Left hindlimb (tissue), 1 donor: ENCODE measurements around the gene CCDC167.

ENCODE experiments used
- DNase-seq: peaks from one replicate; pipeline ENCODE4 v3.0.0-alpha.2; 2018

The CCDC167 gene

DNA sequence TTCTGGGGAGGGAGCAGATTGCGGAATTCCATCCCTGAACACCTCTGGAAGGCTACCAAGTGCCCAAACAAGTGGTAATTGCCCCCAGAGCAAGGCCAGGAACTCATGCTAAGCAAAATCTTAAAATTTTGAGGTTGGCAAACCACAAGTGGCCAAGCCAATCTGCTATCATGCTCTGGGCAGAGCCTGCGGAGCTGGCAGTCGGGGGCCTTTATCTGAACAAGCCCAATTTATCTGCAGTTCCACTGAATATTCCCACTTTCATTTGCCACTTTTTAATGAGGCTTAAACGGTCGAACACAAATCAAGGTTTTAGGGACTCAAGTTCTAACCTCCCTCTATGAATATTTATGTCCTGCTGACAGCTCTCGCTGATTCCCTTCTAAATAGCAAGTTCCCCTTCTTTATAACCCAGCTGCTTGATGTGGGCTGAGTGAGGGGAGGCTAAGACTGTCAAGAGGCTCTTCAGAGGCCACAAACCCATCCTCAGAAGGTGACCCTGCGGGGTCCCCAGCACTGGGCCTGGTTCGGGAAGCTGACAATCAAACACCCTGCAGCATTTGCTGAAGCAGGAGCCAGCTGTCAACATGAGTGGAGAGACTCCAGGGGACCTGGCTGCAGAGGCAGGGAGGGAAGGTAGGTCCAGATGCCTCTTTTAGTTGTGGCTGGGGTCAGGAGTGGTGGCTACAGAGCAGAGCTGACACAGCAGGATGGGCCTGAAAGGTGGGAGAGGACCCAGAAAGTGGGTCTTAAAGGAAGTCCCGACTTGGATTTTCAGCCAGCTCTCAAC lies 11.9 kb downstream of the CCDC167 start:
- DNase-seq, result no peak

DNA sequence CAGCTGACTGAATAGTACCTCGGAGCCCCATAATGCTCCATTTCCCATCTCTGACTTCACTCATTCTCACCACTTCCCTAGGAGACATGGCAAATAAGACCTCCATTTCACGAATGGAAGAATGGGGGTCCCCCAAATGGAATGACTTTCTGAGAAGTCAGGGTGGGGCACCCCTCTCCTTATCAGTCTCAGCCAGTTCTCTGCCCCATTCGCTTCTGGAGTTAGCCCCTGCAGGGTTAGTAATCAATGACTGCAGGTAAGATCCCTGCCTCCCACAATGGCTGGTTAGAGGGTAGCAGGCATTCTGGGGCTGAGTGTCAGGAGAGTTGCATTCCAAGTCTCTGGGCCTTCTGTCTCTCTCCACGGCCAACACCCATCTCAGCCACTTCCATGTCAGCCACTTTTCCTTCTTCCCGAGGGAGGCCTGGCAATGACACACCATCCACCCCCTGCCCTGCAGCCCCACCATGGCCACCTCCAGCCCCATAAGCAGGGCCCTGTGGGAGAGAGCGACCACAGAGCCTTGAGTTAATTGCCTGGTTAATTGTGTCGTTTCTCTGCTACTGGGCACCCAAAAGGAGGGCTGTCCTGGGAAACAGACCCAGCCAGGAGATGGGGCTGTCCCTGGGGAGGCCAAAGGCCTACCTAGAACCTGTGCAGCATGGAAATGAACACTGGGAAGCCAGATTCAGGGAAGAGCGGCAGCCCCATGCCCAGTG lies 13.4 kb downstream of the CCDC167 start:
- DNase-seq, result no peak

DNA sequence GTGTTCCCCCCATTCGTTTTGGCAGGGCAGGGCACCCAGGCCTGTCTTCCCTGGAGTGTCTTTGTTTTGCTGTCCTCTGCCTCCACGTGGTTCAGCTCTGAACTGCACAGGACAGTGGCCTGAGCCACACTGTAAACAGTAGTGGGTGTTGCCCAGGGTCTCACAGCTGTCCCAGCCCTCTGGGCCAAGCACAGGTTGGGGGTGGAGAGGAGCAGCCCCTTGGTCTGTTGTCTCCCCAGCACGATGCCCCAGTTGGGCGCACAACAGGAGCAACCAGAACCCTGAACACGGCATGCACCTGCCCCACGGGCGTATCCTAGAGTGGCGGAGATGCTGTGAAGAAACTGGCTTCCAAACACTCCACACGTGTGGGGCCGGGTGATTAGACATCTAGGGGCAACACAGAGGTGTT lies 14.4 kb downstream of the CCDC167 start:
- no peak for DNase-seq

DNA sequence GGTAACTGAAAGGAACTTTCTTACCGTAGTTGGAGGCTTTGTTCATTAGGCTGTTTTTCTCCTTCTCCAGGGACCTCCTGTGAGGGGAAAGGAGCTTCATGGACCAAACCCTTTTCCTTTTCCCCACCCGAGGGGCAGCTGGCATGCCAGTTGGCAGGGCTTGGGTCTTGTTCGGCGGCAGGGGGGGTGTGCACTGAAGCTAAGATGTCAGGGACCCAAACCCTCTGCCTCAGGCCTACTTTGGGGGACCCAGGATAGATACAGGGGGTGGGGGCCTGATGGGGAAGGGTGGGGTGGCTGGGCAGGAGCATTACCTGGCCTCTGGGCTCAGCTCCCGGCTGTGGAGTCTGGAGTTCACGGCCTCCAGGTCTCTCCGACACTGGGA lies 14.9 kb downstream of the CCDC167 start:
- no peak for DNase-seq

DNA sequence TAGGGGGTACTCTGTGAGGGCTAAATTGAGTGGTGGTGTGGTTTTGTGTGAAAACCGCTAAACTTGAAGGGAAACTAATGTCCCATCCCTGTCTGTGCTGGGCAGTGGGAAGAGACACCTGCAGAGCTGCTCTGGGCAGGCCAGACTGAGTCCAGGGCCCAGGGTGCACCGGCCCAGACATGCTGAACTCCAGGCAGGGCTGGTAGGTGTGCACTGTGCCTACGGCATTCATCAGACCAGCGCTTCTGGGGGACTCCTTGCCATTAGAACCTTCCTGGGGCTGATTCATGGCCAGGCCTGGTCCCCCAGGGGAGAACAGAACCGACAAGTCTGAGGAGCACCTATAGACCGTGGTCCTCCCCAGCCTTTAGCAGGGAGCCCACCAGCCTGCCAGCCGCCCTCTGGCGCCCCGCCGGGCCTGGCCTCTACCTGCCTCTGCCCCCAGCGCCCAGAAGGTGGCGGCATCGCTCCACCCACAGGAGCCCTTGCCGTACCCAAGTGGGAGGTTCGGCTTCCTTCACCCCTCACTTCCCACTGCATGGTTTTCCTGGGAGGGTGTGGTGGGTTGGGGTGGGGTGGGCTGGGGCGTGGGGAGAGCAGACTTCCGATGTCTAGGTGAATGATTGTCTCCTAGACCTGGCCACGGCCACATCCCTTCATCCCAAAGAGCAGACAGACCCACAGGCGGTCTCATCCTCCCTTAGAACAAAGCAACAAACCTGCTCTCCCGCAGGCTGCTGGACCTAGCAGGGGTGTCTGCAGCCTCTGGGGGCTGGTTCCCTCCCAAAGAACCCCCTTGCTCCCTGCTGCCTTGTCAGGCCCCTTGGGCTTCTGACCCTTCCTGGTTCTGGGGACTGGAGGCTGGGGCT lies 15.5 kb downstream of the CCDC167 start:
- peak; percentile 71 for DNase-seq

DNA sequence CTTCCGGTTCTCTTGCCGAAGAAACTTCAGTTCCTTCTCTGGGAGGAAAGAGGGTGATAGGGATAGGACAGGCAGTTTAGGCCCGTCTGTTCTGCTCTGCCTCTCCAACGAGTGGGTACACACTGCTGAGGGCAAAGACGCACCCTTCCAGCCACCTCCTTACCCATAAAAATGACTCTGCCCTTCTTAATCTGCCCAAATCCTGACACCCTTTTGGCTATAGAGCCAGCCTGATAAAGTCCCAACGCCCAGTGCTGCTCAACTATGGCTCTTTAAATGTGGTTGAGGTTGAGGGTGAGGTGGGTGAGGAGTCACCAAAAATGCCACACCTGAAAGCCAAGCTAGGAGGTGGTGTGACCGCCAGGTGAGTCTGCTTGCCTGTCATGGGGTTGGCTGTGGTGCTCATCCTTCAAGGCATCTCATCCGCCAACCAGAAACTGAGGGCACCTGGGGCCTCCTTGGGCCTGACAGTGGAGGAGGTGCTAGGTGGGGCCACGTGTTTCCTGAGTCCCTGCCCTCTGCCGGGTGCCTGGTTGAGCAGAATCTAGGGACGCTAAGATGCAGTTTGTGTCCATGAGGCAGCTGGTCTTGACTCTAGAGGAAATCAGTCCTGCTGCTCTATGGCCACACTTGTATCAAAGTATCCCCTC lies 16.3 kb downstream of the CCDC167 start:
- no peak for DNase-seq

DNA sequence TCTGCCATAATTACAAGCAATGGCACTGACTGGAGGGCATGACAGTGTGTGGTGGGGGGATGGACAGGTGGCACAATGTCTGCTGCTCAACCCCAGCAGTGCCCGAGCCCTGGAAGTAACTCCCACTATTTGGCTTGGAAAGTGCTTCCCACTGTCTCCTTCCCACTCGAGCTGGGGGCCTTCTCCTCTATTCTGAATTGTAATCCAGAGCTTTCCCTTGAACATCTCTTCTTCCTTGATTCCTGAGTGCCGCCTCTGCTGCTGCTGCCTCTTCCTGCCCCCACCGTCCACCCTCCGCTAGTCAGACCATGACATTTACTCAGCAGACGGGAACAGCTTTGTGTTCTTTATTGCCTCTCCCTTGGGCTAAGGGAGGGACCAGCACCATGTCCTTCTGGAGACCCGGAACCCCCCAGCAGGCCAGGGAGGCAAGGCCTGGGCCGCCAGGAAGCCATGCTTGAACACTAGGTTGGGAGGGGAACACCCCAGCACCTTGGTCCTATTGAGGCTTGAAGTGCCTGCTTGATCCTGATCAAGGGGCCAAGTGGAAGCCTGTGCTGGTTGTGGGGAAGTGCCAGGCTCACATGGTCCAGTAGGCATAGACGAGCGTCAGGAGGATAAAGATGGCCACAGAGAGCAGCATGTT lies 17.0 kb downstream of the CCDC167 start:
- no peak for DNase-seq

DNA sequence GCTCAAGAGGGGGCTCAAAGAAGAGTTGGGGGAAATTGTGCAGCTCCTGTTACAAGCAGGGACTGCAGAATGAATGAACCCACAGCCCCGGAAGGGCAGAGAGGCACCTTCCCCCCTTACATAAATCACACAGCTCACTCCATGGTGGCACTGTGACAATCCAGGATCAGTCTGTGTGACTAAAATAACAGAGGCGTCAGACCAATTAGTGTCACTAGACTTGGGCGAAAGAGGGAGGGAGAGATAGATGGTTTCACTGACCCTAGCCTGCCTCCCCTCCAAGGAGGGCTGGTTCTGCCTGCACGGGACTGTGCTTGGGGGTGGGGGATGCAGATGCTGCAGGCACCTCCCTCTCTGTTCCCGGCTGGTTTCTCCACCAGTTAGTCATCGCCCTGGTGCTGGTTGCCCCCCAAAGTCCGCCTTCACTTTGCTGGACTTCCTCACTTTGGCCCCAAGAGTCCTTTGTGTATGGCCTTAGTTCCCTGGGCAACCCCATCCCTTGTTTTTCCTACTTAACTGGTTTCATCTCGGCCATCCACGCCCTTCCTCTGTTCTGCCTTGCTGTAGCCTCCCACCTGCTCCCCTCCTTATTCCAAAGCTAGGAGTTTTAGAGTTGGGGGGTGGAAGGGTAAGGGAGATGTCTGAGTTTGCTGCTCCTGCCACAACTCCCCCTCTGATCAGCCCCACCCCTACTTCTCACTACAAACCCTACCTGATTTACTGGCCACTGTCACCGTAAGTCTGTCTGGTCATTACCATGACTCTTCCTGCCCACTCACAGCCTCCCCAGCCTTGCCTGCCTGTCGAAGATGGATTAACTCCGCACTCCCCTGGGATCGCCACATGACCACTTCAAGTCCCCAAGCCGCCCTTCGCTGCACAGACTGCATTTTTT lies 17.7 kb downstream of the CCDC167 start:
- DNase-seq, result no peak

DNA sequence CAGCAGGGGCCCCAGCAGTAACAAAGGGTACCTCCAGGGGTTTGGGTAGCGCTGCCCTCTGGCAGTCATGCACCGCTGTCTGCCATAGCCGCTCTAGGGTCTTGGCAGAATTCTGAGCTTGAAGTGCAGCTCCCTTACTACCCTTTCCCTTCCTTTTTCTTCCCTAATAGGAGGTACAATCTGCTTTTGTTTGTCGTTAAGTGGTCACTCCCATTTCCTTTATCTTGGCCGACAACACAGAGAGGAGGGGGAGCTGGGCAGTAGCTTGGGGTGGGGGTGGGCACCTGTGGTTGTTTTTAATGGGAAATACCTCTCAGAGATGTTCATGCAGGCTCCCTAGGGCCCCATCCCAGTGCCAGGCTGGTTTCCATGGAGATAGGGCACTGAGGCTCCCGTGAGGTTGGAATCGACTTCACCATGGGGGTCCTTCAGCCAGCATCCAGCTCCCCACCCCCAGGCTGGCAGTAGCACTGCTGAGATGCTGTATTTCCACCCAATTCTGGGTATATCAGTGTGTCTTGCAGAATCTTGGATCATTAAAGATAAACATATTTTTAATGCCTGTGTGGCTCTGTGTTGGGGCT lies 18.6 kb downstream of the CCDC167 start:
- DNase-seq, result no peak

DNA sequence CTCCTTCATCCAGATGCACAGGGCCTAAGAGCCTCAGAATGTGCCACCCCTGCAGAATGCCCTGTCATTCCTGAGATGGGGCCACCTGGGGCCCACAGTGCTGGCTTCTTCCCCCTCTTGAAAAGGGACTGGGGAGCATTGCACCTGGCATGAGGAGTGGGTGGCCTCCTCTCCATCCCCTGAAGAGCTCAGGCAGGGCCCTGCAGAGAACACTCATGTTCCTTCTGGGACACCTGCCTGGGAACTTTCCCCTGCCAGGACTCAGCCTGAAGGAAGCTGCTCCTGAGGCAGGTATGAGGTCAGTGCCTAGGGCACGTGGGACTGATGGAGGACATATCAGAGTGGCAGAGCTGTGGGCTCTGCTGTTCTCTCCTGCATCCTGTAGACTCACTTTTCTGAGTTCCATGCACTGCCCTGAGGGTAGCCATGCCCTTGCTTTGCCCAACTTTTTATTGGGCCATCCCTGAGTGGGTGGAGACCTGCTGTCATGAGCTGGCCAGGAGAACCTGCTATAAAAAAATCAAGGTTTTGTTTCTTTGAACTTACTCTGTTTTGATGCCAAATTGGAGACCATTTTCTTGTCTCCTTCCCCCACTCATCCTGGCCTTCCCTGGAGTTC lies 19.5 kb downstream of the CCDC167 start:
- DNase-seq, result no peak

DNA sequence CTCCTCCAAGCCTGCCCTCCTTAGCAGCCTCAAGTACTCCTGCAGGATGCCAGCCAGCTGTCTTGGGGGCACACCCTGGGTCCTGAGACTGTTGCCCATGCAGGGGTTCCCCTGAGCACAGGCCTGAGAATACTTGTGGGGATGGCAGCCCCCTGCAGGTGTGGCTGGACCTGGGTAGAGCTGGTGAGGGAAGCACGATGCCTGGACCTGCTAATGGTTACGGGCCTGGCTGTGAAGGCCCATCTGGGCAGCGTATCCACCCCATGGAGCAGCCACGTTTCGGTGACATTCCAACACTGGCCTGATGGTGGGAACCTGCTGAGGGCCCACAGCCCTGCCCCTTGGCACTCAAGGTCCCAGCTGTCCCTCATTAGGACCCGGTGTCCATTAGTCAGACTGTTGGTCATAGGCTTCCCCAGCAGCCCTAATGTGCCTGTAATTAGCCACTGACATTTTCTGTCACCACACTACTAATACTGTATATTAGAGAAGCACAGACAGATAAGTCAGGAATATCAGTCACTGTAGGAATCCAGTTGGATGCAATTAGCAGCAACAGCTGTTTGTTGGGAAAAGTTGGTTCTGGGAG lies 20.3 kb downstream of the CCDC167 start:
- DNase-seq, result no peak

DNA sequence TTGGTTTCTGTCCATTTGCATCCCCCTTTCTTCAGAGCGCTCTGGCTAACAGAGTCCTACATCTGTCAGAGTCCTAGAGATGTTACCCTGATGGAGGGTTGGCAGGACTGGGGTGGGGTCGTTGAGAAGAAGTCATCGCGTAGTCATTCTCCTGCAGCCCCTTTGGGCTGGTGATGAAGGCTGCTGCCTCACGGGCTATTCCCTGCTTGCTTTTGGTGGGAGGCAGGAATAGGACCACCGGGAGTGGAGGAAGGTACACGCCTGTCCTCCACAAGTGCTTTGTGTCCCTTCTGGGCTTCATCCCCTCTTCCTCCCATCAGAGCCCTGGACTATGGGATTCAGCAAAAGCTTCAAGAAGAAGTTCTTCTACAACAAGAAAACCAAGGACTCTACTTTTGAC lies 20.9 kb downstream of the CCDC167 start:
- no peak for DNase-seq

DNA sequence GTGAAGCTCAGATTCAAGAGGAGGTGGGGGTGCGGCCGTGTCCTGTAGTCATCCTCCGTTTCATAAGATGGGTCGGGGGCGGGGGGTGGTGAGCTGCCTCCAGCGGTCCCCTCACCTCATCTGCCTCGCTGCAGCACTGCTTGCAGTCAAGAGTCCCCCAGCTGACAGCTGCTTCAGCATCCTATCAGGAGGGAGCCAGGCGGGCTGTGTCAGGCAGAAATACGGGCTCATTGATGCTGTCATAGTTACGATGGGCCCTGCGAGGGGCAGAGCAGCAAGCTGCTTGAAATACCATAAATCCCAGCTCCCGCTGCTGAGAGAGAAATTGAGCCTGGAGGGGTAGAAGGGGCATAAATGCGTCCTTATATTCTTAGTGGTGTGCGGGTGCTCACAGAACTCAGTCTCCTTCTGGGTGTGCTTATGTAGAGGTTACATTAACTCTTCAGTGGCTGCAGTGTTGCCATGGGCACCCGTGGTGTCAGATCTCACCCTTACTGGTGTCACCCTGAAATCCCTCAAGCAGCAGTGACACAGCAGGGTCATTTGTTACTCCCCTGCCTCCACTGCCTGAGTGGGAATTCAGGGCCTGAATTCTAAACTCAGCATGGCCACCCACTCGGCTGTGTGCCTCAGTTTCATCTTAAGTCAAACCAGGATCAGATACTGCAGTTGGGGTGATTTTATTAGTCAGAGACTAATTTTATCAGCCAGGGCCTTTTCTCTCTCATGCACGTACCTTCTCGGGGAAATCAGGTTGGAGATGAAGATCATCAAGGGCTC lies 21.8 kb downstream of the CCDC167 start:
- DNase-seq, result no peak

DNA sequence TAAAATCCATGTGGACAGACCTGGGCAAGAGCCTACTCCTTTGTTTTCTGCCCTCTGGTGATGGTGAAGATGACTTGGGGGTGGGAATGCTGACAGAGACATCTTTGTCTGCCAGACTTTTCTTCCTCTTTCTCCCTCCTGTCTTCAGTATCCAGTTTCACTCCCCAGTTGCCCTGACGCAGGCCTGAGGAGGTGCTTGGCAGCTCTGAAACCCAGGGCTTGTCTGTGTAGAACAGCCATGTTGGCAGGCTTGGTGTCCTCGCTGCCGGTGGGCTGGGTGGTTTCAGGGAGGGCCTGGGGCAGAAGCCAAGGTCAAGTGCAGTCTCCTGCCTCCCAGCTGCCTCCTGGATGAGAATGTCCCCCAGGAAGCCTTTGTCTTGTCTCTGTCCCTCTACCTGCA lies 22.5 kb downstream of the CCDC167 start:
- no peak for DNase-seq

DNA sequence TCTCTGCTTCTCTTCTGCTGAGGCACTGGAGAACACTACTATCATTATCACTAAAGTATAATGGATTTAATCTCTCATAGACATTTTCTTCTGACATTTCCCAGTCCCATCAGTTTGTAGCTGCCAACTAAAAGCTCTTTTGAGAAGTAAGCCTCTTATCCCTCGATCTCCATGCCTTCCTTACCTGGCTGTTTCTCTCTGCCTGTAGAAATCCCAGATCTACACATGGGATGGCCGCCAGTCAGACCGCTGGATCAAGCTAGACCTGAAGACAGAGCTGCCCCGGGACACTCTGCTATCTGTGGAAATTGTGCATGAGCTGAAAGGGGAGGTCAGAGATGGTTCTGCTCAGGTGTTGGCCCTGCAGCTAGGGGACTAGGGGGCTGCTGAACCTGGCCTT lies 25.4 kb downstream of the CCDC167 start:
- DNase-seq, result no peak

DNA sequence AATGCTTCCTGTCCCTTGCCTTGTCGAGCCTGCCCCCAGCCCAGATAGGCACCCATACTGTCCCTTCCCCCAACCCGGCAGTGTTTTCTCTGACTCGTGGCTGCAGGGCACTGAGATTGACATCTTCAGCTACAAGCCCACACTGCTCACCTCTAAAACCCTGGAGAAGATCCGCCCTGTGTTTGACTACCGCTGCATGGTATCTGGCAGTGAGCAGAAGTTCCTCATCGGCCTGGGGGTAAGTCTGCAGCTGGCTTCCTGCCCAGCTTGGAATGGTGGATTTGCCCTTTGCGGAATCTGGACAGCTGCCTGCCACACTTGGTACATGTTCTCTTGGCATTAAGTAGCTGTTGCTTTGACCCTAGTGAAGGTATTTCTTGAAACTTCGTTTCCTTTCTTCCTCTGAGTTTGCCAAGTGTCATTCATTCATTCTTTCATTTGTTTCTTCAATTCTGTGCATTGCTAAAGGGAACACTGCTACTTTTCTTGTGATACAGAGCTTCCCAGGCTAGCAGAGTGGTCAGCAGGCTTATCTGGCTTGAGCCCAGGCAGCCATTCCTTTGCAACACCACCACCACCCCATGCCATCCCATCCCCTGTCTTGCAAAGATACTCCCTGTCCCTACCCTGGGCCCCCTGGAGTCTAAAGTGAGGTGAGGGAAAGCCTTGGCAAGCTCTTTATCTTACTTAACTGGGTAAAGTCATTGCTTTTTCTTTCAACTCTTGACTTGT lies 26.2 kb downstream of the CCDC167 start:
- no peak for DNase-seq

DNA sequence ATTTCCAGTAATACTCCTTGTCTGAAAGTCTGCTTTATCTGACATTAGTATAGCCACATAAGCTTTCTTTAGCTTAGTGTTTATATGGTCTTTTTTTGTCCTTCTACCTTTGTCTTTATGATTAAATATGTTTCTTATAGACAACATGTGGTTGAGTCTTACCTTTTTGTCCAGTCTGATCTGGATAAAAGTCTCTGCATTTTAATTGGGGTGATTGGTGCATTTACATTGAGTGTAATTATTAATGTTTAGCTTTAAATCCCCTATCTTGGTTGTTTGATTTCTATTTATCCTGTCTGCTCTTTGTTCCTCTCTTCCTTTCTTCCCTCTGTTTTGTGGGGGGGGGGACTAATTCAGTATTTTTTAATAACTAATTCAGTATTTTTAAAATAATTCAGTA lies 32.0 kb downstream of the CCDC167 start:
- DNase-seq, result no peak

DNA sequence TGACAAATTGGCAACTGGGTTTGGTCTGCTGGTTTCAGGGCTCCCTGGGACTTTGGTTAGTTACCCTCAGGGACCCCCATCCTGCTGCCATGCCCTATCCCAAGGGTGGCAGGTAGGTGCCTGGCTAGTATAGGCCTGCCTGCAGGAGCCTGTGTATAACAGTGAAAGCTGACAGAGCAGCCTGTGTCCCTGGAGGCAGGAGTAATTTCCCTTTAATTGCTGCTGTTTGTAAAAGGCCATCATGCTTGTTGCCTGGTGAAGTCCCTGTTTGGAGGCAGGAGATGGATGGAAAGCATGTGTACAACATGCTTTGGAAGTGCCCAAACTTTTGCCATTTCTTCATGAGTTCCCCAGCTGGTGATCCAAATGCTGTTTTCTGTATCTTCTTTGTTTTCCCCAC lies 36.6 kb downstream of the CCDC167 start:
- DNase-seq, result no peak

DNA sequence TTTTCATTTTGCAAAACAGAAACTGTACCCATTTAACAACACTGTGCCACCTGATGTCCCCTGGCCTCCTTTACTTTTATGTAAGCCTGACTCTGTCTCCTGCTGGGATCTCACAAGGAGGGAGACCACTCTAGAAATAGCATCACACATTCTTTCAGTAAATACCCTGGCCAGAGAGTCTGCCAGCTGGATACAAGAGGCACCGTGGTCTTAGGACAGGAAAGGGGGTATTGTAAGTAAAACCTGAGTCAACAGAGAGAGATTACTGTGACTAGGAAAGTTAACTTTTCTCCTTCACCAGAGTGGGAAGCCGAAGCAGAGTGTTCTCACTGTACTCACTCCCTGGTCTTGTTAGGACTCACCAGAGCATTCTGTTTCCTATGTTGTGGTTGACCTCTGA lies 38.9 kb downstream of the CCDC167 start:
- no peak for DNase-seq
